HepG2 (cell line): ENCODE data around the gene MAGI1.

ENCODE experiments used
- BRD4 ChIP-seq: sonication (generic); formaldehyde crosslinking; IDR thresholded peaks from 2 replicates; pipeline ENCODE4 v1.4.0; 2020; ENCODE audit warnings: missing genetic modification reagents
- GTF2F1 ChIP-seq: fragments of 150-350 bp; IDR thresholded peaks from 2 replicates; pipeline ENCODE4 v1.6.1; 2014; ENCODE audit warnings: low read length
- HMG20A ChIP-seq: IDR thresholded peaks from 2 replicates; pipeline ENCODE4 v1.6.1; 2016; ENCODE audit warnings: borderline replicate concordance
- NR2F2 ChIP-seq: IDR thresholded peaks from 2 replicates; pipeline ENCODE4 v1.6.1; 2012; ENCODE audit warnings: low read depth, inconsistent platforms, borderline replicate concordance
- PHF5A ChIP-seq: IDR thresholded peaks from one replicate; pipeline ENCODE4 v1.6.1; 2018; ENCODE audit warnings: low read depth, missing genetic modification reagents; ENCODE audit not compliant: unreplicated experiment
- POLR2A ChIP-seq, 2 experiments: IDR thresholded peaks; 2 replicates each; pipeline ENCODE4 v1.6.1; 2011; ENCODE audit warnings: low read depth in 2 of 2, low read length in 2 of 2, mild to moderate bottlenecking in 1 of 2, moderate library complexity in 1 of 2; ENCODE audit not compliant: insufficient read depth in 1 of 2
- ZFY ChIP-seq: sonication (generic); formaldehyde crosslinking; IDR thresholded peaks from 2 replicates; pipeline ENCODE4 v1.4.0; 2020; ENCODE audit warnings: missing genetic modification reagents
- ZNF577 ChIP-seq: sonication (generic); formaldehyde crosslinking; IDR thresholded peaks from 2 replicates; pipeline ENCODE4 v1.4.0; 2020; ENCODE audit warnings: mild to moderate bottlenecking, low read depth, missing genetic modification reagents, borderline replicate concordance
- ZNF792 ChIP-seq: IDR thresholded peaks from 2 replicates; pipeline ENCODE4 v1.6.1; 2016
- TF ChIP-seq, protein P1 (sequence below): IDR thresholded peaks from 2 replicates; pipeline ENCODE4 v1.6.1; 2016; ENCODE audit warnings: missing biosample characterization, missing genetic modification reagents, low read depth

DNA sequence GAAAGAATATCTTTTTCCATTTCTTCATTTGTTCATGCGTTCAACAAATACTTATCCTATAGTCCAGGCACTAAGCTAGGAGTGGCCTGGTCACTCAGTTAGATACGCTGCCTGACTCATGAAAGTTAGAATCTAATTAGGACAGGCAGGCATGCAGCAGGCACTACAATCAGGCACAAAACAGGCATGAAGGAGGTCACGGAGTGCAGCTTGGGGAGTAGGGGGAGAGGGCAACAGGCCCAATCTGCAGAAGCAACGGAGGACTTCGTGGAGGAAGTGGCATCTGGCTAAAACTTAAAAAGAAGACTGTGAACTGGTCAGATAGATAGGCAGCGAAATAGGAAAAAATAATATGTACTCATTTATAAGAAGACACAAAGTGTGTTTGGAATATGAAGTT, 420.9 kb downstream of the MAGI1 start:
- TF ChIP-seq GTF2F1 (no peak), ZFY (CRISPR knock-in tag) (no peak), PHF5A (no peak), NR2F2 (no peak), POLR2A (IDR thresholded peaks at IDR 0.05; ENCODE audit: insufficient read depth in 1 of 2, low read depth in 2 of 2, low read length in 2 of 2) (no peak), HMG20A (CRISPR knock-in tag) (no peak), BRD4 (CRISPR knock-in tag) (no peak), ZNF577 (no peak), ZNF792 (no peak)
- TF ChIP-seq, protein P1, sequence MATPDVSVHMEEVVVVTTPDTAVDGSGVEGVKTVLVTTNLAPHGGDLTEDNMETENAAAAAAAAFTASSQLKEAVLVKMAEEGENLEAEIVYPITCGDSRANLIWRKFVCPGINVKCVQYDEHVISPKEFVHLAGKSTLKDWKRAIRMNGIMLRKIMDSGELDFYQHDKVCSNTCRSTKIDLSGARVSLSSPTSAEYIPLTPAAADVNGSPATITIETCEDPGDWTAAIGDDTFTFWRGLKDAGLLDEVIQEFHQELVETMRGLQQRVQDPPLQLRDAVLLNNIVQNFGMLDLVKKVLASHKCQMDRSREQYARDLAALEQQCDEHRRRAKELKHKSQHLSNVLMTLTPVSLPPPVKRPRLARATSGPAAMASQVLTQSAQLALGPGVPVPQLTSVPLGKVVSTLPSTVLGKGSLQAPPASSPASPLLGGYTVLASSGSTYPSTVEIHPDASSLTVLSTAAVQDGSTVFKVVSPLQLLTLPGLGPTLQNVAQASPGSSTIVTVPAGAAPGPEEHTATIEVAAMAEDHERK, result no peak
